ENCODE measurements around the gene RELA. TPM values are rescaled to one million over a fixed set of nuclear protein-coding genes. Genes with fewer than 3 reads are reported as not detected.
A peak's percentile ranks its signal among the peaks of the same experiment; 100 is the strongest.

The RELA gene
- total RNA-seq, 1 donor from 2014 or later = 68.9 TPM

DNA sequence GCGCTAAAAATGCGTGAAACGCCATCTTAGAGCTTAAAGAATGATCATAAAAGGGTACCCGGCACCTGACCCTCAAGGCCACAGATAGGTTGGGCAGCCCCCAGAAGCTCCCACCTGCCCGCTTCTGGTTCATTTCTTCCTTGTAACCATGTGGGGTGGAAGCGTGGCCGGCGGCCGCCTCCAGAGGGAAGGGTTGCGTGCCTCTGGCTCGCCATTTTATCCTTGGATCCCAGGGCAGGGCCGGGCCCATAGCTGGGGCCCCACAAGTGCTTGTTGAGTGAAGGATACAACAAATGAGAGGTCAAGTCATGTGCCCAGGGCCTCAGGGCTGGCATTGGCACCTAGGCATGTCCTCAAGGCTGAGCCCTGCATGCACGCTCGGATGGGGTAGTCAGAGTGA, 41.3 kb downstream of the RELA start:
- Mint-ChIP-seq H3K27ac (ENCODE audit: unreplicated experiment) (peak overlapping the region; percentile 18), H3K4me3 (ENCODE audit: unreplicated experiment) (no peak overlapping the region), H3K4me1 (ENCODE audit: low read depth, unreplicated experiment) (peaks cover 6% of the 10 kb centered on the region), H3K9me3 (ENCODE audit: unreplicated experiment) (no peaks in the 10 kb centered on the region), H3K27me3 (ENCODE audit: low read depth, unreplicated experiment) (no peaks in the 10 kb centered on the region), H3K36me3 (ENCODE audit: low read depth, unreplicated experiment) (peaks cover 11% of the 10 kb centered on the region)
- Histone ChIP-seq H2AFZ (ENCODE audit: low read depth, low read length) (no peak overlapping the region), H3K27ac (ENCODE audit: low read depth, low read length) (no peak overlapping the region), H4K20me1 (ENCODE audit: insufficient read depth, low read length) (peaks cover 51% of the 10 kb centered on the region), H3K36me3 (ENCODE audit: insufficient read depth, low read length) (peaks cover 28% of the 10 kb centered on the region), H3K4me2 (ENCODE audit: low read length) (no peak overlapping the region), H3K9me3 (ENCODE audit: insufficient read depth, low read depth, low read length) (no peaks in the 10 kb centered on the region), H3K79me2 (ENCODE audit: insufficient read depth, low read length) (peaks cover 51% of the 10 kb centered on the region), H3K4me3 (ENCODE audit: insufficient read depth, low read depth, low read length) (no peak overlapping the region), H3K27me3 (ENCODE audit: insufficient read depth, low read length) (no peaks in the 10 kb centered on the region), H3K9ac (ENCODE audit: low read length) (no peak overlapping the region), H3K4me1 (ENCODE audit: insufficient read depth, low read length) (peaks cover 7% of the 10 kb centered on the region)
- TF ChIP-seq CTCF (IDR thresholded peaks at IDR 0.05; ENCODE audit: insufficient read depth, low read depth, low read length) = no peak
- TF ChIP-seq EZH2 (IDR thresholded peaks at IDR 0.05; ENCODE audit: insufficient read depth, low read length) = no peak
- DNase-seq (ENCODE audit: low read depth) (no peak), FAIRE-seq (no peak)

- Histone ChIP-seq H3K9me3 (ENCODE audit: insufficient read depth, low read depth, low read length) (no peaks in the 10 kb centered on the region), H3K4me1 (ENCODE audit: insufficient read depth, low read length) (peaks cover 8% of the 10 kb centered on the region), H2AFZ (ENCODE audit: low read depth, low read length) (no peak overlapping the region), H3K27me3 (ENCODE audit: insufficient read depth, low read length) (no peaks in the 10 kb centered on the region), H3K4me3 (ENCODE audit: insufficient read depth, low read depth, low read length) (no peak overlapping the region), H3K36me3 (ENCODE audit: insufficient read depth, low read length) (peaks cover 24% of the 10 kb centered on the region), H3K27ac (ENCODE audit: low read depth, low read length) (no peak overlapping the region), H3K79me2 (ENCODE audit: insufficient read depth, low read length) (peaks cover 56% of the 10 kb centered on the region), H3K4me2 (ENCODE audit: low read length) (no peak overlapping the region), H4K20me1 (ENCODE audit: insufficient read depth, low read length) (peaks cover 47% of the 10 kb centered on the region), H3K9ac (ENCODE audit: low read length) (no peak overlapping the region)
- Mint-ChIP-seq H3K36me3 (ENCODE audit: low read depth, unreplicated experiment) (peaks cover 11% of the 10 kb centered on the region), H3K4me1 (ENCODE audit: low read depth, unreplicated experiment) (peaks cover 8% of the 10 kb centered on the region), H3K27ac (ENCODE audit: unreplicated experiment) (no peak overlapping the region), H3K27me3 (ENCODE audit: low read depth, unreplicated experiment) (no peaks in the 10 kb centered on the region), H3K9me3 (ENCODE audit: unreplicated experiment) (no peaks in the 10 kb centered on the region), H3K4me3 (ENCODE audit: unreplicated experiment) (no peak overlapping the region)
- no peak for FAIRE-seq
- TF ChIP-seq CTCF (IDR thresholded peaks at IDR 0.05; ENCODE audit: insufficient read depth, low read depth, low read length) (no peak), EZH2 (IDR thresholded peaks at IDR 0.05; ENCODE audit: insufficient read depth, low read length) (no peak)
- no peak for DNase-seq (ENCODE audit: low read depth)
Observed at GRCh38 chr11:65620666-65621065, 42.0 kb downstream of the RELA start.

DNA sequence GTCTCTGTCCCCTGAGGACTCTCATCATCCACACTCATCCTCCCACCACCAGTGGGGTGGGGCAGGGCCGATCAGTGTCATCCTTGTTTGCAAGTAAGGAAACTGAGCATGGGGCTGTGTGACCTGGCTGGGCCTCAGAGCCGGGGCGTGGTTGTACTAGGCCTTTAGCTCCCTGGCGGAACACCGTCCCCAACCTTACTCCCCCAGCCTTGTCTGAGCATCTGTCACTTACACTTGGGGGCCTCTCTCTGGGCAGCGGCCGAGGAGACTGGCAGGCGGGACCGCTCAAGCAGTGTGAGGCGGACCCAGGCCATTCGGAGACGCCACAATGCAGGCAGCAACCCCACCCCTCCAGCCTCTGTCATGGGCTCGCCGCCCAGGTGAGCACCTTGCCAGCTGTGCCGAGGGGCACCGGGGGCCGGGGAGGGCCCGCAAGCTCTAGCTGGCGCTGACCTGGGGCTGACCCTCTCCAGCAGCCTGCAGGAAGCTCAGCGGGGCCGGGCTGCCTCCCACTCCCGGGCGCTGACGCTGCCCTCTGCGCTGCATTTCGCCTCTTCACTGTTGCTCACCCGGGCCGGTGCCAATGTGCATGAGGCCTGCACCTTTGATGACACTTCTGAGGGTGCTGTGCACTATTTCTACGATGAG, 43.3 kb downstream of the RELA start:
- Mint-ChIP-seq H3K36me3 (ENCODE audit: low read depth, unreplicated experiment) (peaks cover 11% of the 10 kb centered on the region), H3K27ac (ENCODE audit: unreplicated experiment) (no peak overlapping the region), H3K27me3 (ENCODE audit: low read depth, unreplicated experiment) (no peaks in the 10 kb centered on the region), H3K4me3 (ENCODE audit: unreplicated experiment) (peak overlapping the region; percentile 6), H3K4me1 (ENCODE audit: low read depth, unreplicated experiment) (peaks cover 8% of the 10 kb centered on the region), H3K9me3 (ENCODE audit: unreplicated experiment) (no peaks in the 10 kb centered on the region)
- peaks cover 44% of the 10 kb centered on the region for H4K20me1 ChIP-seq (ENCODE audit: insufficient read depth, low read length)
- no peaks in the 10 kb centered on the region for H3K9me3 ChIP-seq (ENCODE audit: insufficient read depth, low read depth, low read length)
- H3K36me3 ChIP-seq (ENCODE audit: insufficient read depth, low read length) = peaks cover 23% of the 10 kb centered on the region
- no peak overlapping the region for H3K4me2 ChIP-seq (ENCODE audit: low read length)
- no peak for FAIRE-seq
- no peaks in the 10 kb centered on the region for H3K27me3 ChIP-seq (ENCODE audit: insufficient read depth, low read length)
- no peak for TF ChIP-seq CTCF (IDR thresholded peaks at IDR 0.05; ENCODE audit: insufficient read depth, low read depth, low read length)
- TF ChIP-seq EZH2 (IDR thresholded peaks at IDR 0.05; ENCODE audit: insufficient read depth, low read length) = no peak
- H3K27ac ChIP-seq (ENCODE audit: low read depth, low read length) = no peak overlapping the region
- peaks cover 8% of the 10 kb centered on the region for H3K4me1 ChIP-seq (ENCODE audit: insufficient read depth, low read length)
- no peak overlapping the region for H3K9ac ChIP-seq (ENCODE audit: low read length)
- peaks cover 61% of the 10 kb centered on the region for H3K79me2 ChIP-seq (ENCODE audit: insufficient read depth, low read length)
- H3K4me3 ChIP-seq (ENCODE audit: insufficient read depth, low read depth, low read length) = no peak overlapping the region
- no peak overlapping the region for H2AFZ ChIP-seq (ENCODE audit: low read depth, low read length)
- no peak for DNase-seq (ENCODE audit: low read depth)
